HepG2 (cell line): ENCODE data around the gene PRDM8. TPM values are rescaled to one million over a fixed set of nuclear protein-coding genes. Genes with fewer than 3 reads are reported as not detected.

Experiments
- ATAC-seq: fragments of 200-7000 bp; cut with Tn5 transposase; 3 replicates; pipeline ENCODE4 v1.9.1; 2020; ENCODE audit warnings: mild to moderate bottlenecking, moderate library complexity
- BruUV-seq: library from RNA; stranded (reverse); fragments of 400-500 nt; replicated peaks from 2 replicates; lab custom pipeline; 2021; lab: Mats Ljungman, UMichigan
- CTCF ChIA-PET: fragments of 300-600 bp; formaldehyde crosslinking; extraction: SDS; loops from one replicate; lab custom pipeline; 2021; ENCODE audit warnings: low total read pairs, inconsistent platforms, low intra/inter-chr PET ratio; lab: Yijun Ruan, JAX
- POLR2A ChIA-PET: fragments of 350-600 bp; sonication (Branson Sonifier 250); formaldehyde crosslinking; loops from one replicate; lab custom pipeline; 2020; ENCODE audit warnings: antibody characterized with exemption, inconsistent platforms; lab: Yijun Ruan, JAX
- DNase-seq: peaks from one replicate; pipeline ENCODE4 v3.0.0-alpha.2; 2015; ENCODE audit warnings: low spot score
- FAIRE-seq: peaks from 3 replicates; lab custom pipeline; 2011; peaks lifted over from hg19 to GRCh38; lab: Jason Lieb, UNC
- H2AFZ ChIP-seq: one replicate; pipeline ENCODE4 v1.6.1; 2011; ENCODE audit warnings: low read length, inconsistent platforms
- H3K27ac ChIP-seq: fragments of 300-600 bp; 3 replicates; pipeline ENCODE4 v1.8.0; 2011; ENCODE audit warnings: mixed run types, mild to moderate bottlenecking, mixed read lengths, low read length, inconsistent platforms; ENCODE audit not compliant: insufficient read depth; ENCODE audit errors: extremely low read length
- H3K27me3 ChIP-seq, 2 experiments: fragments of 200-600 bp in 1 of 2; 2 replicates in 1 of 2; 3 replicates in 1 of 2; pipeline versions ENCODE4 v1.6.0 to v1.8.0; 2011; ENCODE audit warnings: low read length in 2 of 2, mild to moderate bottlenecking in 2 of 2, moderate library complexity in 2 of 2, inconsistent platforms in 1 of 2; ENCODE audit not compliant: insufficient read depth in 2 of 2, control insufficient read depth in 1 of 2
- H3K36me3 ChIP-seq, 2 experiments: fragments of 200-600 bp in 1 of 2; replicated peaks in 1 of 2; 2 replicates in 1 of 2; 3 replicates in 1 of 2; pipeline versions ENCODE4 v1.5.1 to v1.8.0; 2011; ENCODE audit warnings: low read length in 2 of 2, inconsistent platforms in 1 of 2; ENCODE audit not compliant: insufficient read depth in 2 of 2, control insufficient read depth in 1 of 2
- H3K4me1 ChIP-seq: 2 replicates; pipeline ENCODE4 v1.5.1; 2012; ENCODE audit warnings: low read length, inconsistent platforms; ENCODE audit not compliant: insufficient read depth
- H3K4me2 ChIP-seq: 2 replicates; pipeline ENCODE4 v1.6.0; 2011; ENCODE audit warnings: low read depth, low read length, inconsistent platforms
- H3K4me3 ChIP-seq, 3 experiments: fragments of 200-600 bp in 1 of 3; sonication (generic), shearing (Covaris generic) in 1 of 3; replicated peaks in 1 of 3; 2 replicates each; pipeline ENCODE4 v1.5.1; 2011 to 2016; ENCODE audit warnings: low read length in 3 of 3, inconsistent platforms in 2 of 3, low read depth in 2 of 3, mild to moderate bottlenecking in 2 of 3, control low read depth in 1 of 3, mixed read lengths in 1 of 3; ENCODE audit not compliant: insufficient read depth in 1 of 3
- H3K79me2 ChIP-seq: one replicate; pipeline ENCODE4 v1.6.1; 2011; ENCODE audit warnings: low read length, inconsistent platforms; ENCODE audit not compliant: insufficient read depth
- H3K9ac ChIP-seq: 2 replicates; pipeline ENCODE4 v1.6.0; 2011; ENCODE audit warnings: mild to moderate bottlenecking, low read depth, low read length, inconsistent platforms; ENCODE audit not compliant: insufficient read depth
- H3K9me3 ChIP-seq: 2 replicates; pipeline ENCODE4 v1.5.1; 2012; ENCODE audit warnings: mild to moderate bottlenecking, low read length
- H4K20me1 ChIP-seq: 2 replicates; pipeline ENCODE4 v1.6.0; 2011; ENCODE audit warnings: inconsistent platforms, mild to moderate bottlenecking, low read length, moderate library complexity; ENCODE audit not compliant: insufficient read depth
- CBX5 ChIP-seq: sonication (generic); formaldehyde crosslinking; IDR thresholded peaks from 2 replicates; pipeline ENCODE4 v1.4.0; 2020; ENCODE audit warnings: missing genetic modification reagents, borderline replicate concordance
- CCDC6 ChIP-seq: sonication (generic); formaldehyde crosslinking; IDR thresholded peaks from 2 replicates; pipeline ENCODE4 v1.8.1; 2022; ENCODE audit warnings: mild to moderate bottlenecking, missing genetic modification reagents, moderate library complexity
- CEBPG ChIP-seq: IDR thresholded peaks from 2 replicates; pipeline ENCODE4 v1.6.1; 2016
- JUN ChIP-seq: sonication (generic); formaldehyde crosslinking; IDR thresholded peaks from 2 replicates; pipeline ENCODE4 v1.4.0; 2020; ENCODE audit warnings: mild to moderate bottlenecking, missing genetic modification reagents
- KDM5B ChIP-seq: sonication (generic); formaldehyde crosslinking; IDR thresholded peaks from 2 replicates; pipeline ENCODE4 v1.4.0; 2020; ENCODE audit warnings: missing genetic modification reagents, mild to moderate bottlenecking, borderline replicate concordance
- MXD1 ChIP-seq: sonication (generic); formaldehyde crosslinking; IDR thresholded peaks from 2 replicates; pipeline ENCODE4 v1.4.0; 2020; ENCODE audit warnings: mild to moderate bottlenecking, missing genetic modification reagents
- NCOA1 ChIP-seq: sonication (generic); formaldehyde crosslinking; IDR thresholded peaks from 2 replicates; pipeline ENCODE4 v1.9.0; 2021; ENCODE audit warnings: missing genetic modification reagents
- NR2F6 ChIP-seq, 2 experiments: IDR thresholded peaks; 2 replicates each; pipeline ENCODE4 v1.6.1; 2016; ENCODE audit warnings: antibody characterized with exemption in 1 of 2, mild to moderate bottlenecking in 1 of 2
- POGZ ChIP-seq: sonication (generic); formaldehyde crosslinking; IDR thresholded peaks from 2 replicates; pipeline ENCODE4 v1.4.0; 2020; ENCODE audit warnings: mild to moderate bottlenecking, missing genetic modification reagents
- RFX5 ChIP-seq: IDR thresholded peaks from 2 replicates; pipeline ENCODE4 v1.6.1; 2011; ENCODE audit warnings: low read depth, low read length, improper control_type of control experiment
- STAT5B ChIP-seq: sonication (generic); formaldehyde crosslinking; IDR thresholded peaks from 2 replicates; pipeline ENCODE4 v1.4.0; 2020; ENCODE audit warnings: missing genetic modification reagents
- TFDP2 ChIP-seq: sonication (generic); formaldehyde crosslinking; IDR thresholded peaks from 2 replicates; pipeline ENCODE4 v1.4.0; 2020; ENCODE audit warnings: missing genetic modification reagents
- ZFP1 ChIP-seq: IDR thresholded peaks from 2 replicates; pipeline ENCODE4 v1.6.1; 2016
- ZNF121 ChIP-seq: sonication (generic); formaldehyde crosslinking; IDR thresholded peaks from 2 replicates; pipeline ENCODE4 v1.5.0; 2020; ENCODE audit warnings: mild to moderate bottlenecking, missing genetic modification reagents
- ZNF558 ChIP-seq: sonication (generic); formaldehyde crosslinking; IDR thresholded peaks from 2 replicates; pipeline ENCODE4 v1.9.0; 2022; ENCODE audit warnings: mild to moderate bottlenecking, missing genetic modification reagents, borderline replicate concordance
- WGBS: methylation state at CpG from one replicate; pipeline ENCODE4 v1.1.6; 2017; ENCODE audit warnings: low lambda C conversion rate; 5-methylcytosine and 5-hydroxymethylcytosine counted together
- in situ Hi-C: cut with HindIII; loops from 2 replicates; pipeline ENCODE4 v1.10.0; 2017; ENCODE audit warnings: low pct_unique_long_range_greater_than_20kb; ENCODE audit not compliant: extremely low pct_ligation_motif_present
- intact Hi-C: fragments of 100-400 bp; cut with micrococcal nuclease; formaldehyde crosslinking; loops from one replicate; pipeline ENCODE4 v1.10.0; 2022; ENCODE audit not compliant: unreplicated experiment
- polyA plus RNA-seq, 8 experiments: library from polyadenylated mRNA; depleted of rRNA in 3 of 8; stranded (reverse) in 7 of 8; unstranded in 1 of 8; fragments of >200 nt; fragmentation: Illumina TruSeq in 4 of 8; extraction: Trizol in 4 of 8; gene quantifications; 2 replicates each; pipeline versions ENCODE4 v1.2.1 to v1.2.3, GENCODE V29; 2011 to 2016; ENCODE audit warnings: low read depth in 4 of 8, missing spikeins in 1 of 8, mixed read lengths in 1 of 8; ENCODE audit not compliant: insufficient read depth in 1 of 8
- total RNA-seq, 5 experiments: library from RNA; depleted of rRNA; stranded (reverse); fragments of >200 nt; fragmentation: Illumina TruSeq; extraction: Trizol; gene quantifications; 2 replicates each; pipeline ENCODE4 v1.2.3, GENCODE V29; 2016; ENCODE audit warnings: low read depth in 1 of 5

PRDM8 gene
- total and polyA plus RNA-seq, 2 of the 13 experiments (the other 11 are each of a cell fraction or from before 2014, with no cell fraction given), result 0.09 TPM; not detected in 1

GRCh38 chr4:80192937-80193336 lies 4.4 kb upstream of the PRDM8 start:
- Histone ChIP-seq H3K4me2 (no peak overlapping the region), H3K9me3 (no peaks in the 10 kb centered on the region)

More at GRCh38 chr4:80192937-80193336, 4.4 kb upstream of the PRDM8 start:
- H2AFZ ChIP-seq, result no peak overlapping the region
- TF ChIP-seq ZFP1 (no peak), MXD1 (CRISPR knock-in tag) (no peak), CEBPG (CRISPR knock-in tag) (no peak), NR2F6 (IDR thresholded peaks at IDR 0.05) (no peak), NR2F6 (CRISPR knock-in tag; IDR thresholded peaks at IDR 0.05) (no peak), ZNF121 (CRISPR knock-in tag) (no peak), ZNF558 (CRISPR knock-in tag) (no peak), CCDC6 (CRISPR knock-in tag) (no peak), POGZ (CRISPR knock-in tag) (no peak), STAT5B (CRISPR knock-in tag) (no peak), TFDP2 (CRISPR knock-in tag) (no peak), CBX5 (no peak), NCOA1 (CRISPR knock-in tag) (no peak), RFX5 (no peak), JUN (no peak), KDM5B (CRISPR knock-in tag) (no peak)
- TF ChIP-seq, all 625 proteins: peak for 0
- Histone ChIP-seq H3K27ac (no peak overlapping the region), H4K20me1 (no peaks in the 10 kb centered on the region), H3K27me3 (peaks cover 0 to 45% of the 10 kb centered on the region in 2 experiments; a peak in 3 of 5 replicates), H3K4me3 (no peak overlapping the region), H3K36me3 (no peaks in the 10 kb centered on the region), H3K79me2 (no peaks in the 10 kb centered on the region), H3K4me1 (no peaks in the 10 kb centered on the region), H3K9ac (no peak overlapping the region)
- FAIRE-seq (no peak), ATAC-seq (no peak), DNase-seq (no peak)
- POLR2A ChIA-PET, result no interaction called here
- in situ Hi-C loops, result no loop called here
- CTCF ChIA-PET, result no interaction called here
- intact Hi-C loops, result no loop called here
- no TSS peak for BruUV-seq
- 0% methylated on average over 2 of the region's 2 CpGs for WGBS
